ENCODE results near the gene C17orf114.

Gene C17orf114

GRCh38 chr17:4786106-4786511 lies 16.0 kb downstream of the C17orf114 start, which contains the start of gene VMO1:
Gene VMO1, minus strand, starts transcription at chr17:4786364. Its CDS starts 12 bp downstream, at chr17:4786352.
- peak within 1 kb of the TSS; percentile 32 for H3K4me3 ChIP-seq
- H3K27me3 ChIP-seq, result peaks cover 27% of the 10 kb centered on the region
- H3K27ac ChIP-seq, result no peak within 1 kb of the TSS
- H3K36me3 ChIP-seq, result no peaks in the 10 kb centered on the region
- H3K9me3 ChIP-seq, result no peaks in the 10 kb centered on the region
- no peak for DNase-seq (ENCODE audit: low spot score in 2 of 2)
- TF ChIP-seq EP300 (IDR thresholded peaks at IDR 0.05) (no peak), POLR2AphosphoS5 (IDR thresholded peaks at IDR 0.05) (no peak), CTCF (IDR thresholded peaks at IDR 0.05) (no peak), POLR2A (IDR thresholded peaks at IDR 0.05) (no peak)
- H3K4me1 ChIP-seq, result peaks cover 38% of the 10 kb centered on the region
- 3% methylated on average over 9 of the region's 24 CpGs for WGBS

GRCh38 chr17:4785311-4786105 lies 16.6 kb downstream of the C17orf114 start:
- no peak overlapping the region for H3K27ac ChIP-seq
- H3K4me1 ChIP-seq, result peaks cover 35% of the 10 kb centered on the region
- 4% methylated on average over 19 of the region's 61 CpGs for WGBS
- DNase-seq (ENCODE audit: low spot score in 2 of 2), result no peak
- peak overlapping the region; percentile 32 for H3K4me3 ChIP-seq
- peaks cover 30% of the 10 kb centered on the region for H3K27me3 ChIP-seq
- no peaks in the 10 kb centered on the region for H3K36me3 ChIP-seq
- no peaks in the 10 kb centered on the region for H3K9me3 ChIP-seq
- TF ChIP-seq POLR2AphosphoS5 (IDR thresholded peaks at IDR 0.05), result no peak

GRCh38 chr17:4782652-4783051 lies 19.5 kb downstream of the C17orf114 start:
- H3K9me3 ChIP-seq, result no peaks in the 10 kb centered on the region
- no peak overlapping the region for H3K4me3 ChIP-seq
- H3K4me1 ChIP-seq, result peaks cover 26% of the 10 kb centered on the region
- TF ChIP-seq CTCF (IDR thresholded peaks at IDR 0.05) (no peak), EP300 (IDR thresholded peaks at IDR 0.05) (no peak), POLR2AphosphoS5 (IDR thresholded peaks at IDR 0.05) (no peak), POLR2A (IDR thresholded peaks at IDR 0.05) (no peak)
- H3K27me3 ChIP-seq, result peaks cover 30% of the 10 kb centered on the region
- no peak overlapping the region for H3K27ac ChIP-seq
- DNase-seq (ENCODE audit: low spot score in 2 of 2), result no peak
- no peaks in the 10 kb centered on the region for H3K36me3 ChIP-seq
- 46% methylated on average over 18 of the region's 28 CpGs for WGBS

- H3K27ac ChIP-seq, result no peak overlapping the region
- 88% methylated on average over 11 of the region's 11 CpGs for WGBS
- H3K4me3 ChIP-seq, result no peak overlapping the region
- peaks cover 5% of the 10 kb centered on the region for H3K4me1 ChIP-seq
- H3K36me3 ChIP-seq, result no peaks in the 10 kb centered on the region
- no peaks in the 10 kb centered on the region for H3K9me3 ChIP-seq
- no peak for TF ChIP-seq POLR2AphosphoS5 (IDR thresholded peaks at IDR 0.05)
- no peak for TF ChIP-seq CTCF (IDR thresholded peaks at IDR 0.05)
- TF ChIP-seq POLR2A (IDR thresholded peaks at IDR 0.05), result no peak
- no peak for TF ChIP-seq EP300 (IDR thresholded peaks at IDR 0.05)
- DNase-seq (ENCODE audit: low spot score in 2 of 2), result no peak
- peaks cover 25% of the 10 kb centered on the region for H3K27me3 ChIP-seq
Observed at GRCh38 chr17:4780325-4780955, 21.7 kb downstream of the C17orf114 start.

- Histone ChIP-seq H3K4me3 (no peak overlapping the region), H3K27me3 (peaks cover 15% of the 10 kb centered on the region), H3K36me3 (no peaks in the 10 kb centered on the region), H3K9me3 (no peaks in the 10 kb centered on the region), H3K27ac (no peak overlapping the region), H3K4me1 (no peaks in the 10 kb centered on the region)
- TF ChIP-seq POLR2A (IDR thresholded peaks at IDR 0.05) (no peak), EP300 (IDR thresholded peaks at IDR 0.05) (no peak), POLR2AphosphoS5 (IDR thresholded peaks at IDR 0.05) (no peak), CTCF (IDR thresholded peaks at IDR 0.05) (no peak)
- WGBS, result 78% methylated on average over 9 of the region's 9 CpGs
- no peak for DNase-seq (ENCODE audit: low spot score in 2 of 2)
Observed at GRCh38 chr17:4777969-4778760, 24.0 kb downstream of the C17orf114 start.

All from suprapubic skin (tissue), 4 donors.